GM21717 (cell line): ENCODE measurements around the gene FKBP2.
A peak's percentile ranks its signal among the peaks of the same experiment; 100 is the strongest.

ENCODE experiments used
- ATAC-seq: cut with Tn5 transposase; IDR thresholded peaks from one replicate; pipeline ENCODE4 v1.9.1; 2021; ENCODE audit warnings: mild to moderate bottlenecking, moderate library complexity; ENCODE audit not compliant: unreplicated experiment

FKBP2 gene

DNA sequence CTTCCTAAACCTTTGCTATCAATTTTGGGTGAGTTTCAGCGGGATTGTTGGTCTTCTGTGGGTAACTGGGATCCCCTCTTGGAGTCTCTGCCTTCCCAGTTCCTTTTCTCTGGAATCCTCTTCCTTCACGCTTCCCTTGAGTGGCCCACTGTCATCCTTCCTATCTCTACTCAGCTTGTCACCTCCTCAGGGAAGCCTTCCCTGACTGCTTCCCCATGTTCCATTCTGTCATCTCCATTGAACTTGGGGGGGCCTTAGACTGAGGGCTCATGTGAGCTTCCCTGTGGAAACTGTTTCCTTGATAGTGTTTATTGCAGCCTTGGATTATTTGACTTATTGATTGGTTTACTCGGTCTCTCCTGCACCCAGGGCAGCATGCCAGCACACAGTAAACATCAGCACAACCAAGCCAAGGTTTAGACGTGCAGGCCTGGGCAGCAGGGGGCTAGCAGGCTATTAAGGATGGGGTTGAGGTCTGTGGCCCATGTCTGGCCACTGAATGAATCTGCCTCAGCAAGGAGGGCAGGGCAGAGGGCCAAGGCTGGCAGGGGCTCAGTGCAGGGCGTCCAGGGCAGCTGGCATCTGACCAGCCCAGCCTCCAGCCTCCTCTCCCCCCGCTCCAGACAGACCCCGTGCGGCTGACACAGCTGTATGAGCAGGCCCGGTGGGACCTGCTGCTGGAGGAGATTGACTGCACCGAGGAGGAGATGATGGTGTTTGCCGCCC, 22.1 kb upstream of the FKBP2 start:
- no peak for ATAC-seq

DNA sequence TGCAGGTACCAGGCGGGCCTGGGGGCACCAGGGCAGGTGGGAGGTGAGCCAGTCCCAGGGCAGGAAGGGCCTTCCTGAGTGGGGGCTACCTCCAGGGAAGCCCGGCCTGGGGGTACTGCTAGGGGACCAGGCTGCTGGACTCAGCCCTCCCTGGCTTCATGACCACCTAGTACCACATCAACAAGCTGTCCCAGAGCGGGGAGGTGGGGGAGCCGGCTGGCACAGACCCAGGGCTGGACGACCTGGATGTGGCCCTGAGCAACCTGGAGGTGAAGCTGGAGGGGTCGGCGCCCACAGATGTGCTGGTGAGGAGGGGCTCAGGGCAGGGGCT, 21.6 kb upstream of the FKBP2 start:
- no peak for ATAC-seq

DNA sequence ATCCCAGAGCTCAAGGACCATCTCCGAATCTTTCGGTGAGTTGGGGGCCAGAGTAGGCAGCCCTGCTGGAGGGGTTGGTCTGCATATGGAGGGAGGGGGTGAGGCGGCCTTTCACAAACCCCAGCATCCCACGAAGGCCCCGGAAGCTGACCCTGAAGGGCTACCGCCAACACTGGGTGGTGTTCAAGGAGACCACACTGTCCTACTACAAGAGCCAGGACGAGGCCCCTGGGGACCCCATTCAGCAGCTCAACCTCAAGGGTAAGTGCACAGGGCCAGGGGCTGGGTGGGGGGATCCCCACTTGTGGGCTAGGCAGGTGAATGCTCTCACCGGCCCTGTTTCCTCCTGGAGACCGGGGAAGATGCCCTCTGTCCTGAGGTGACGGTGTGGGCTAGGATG, 21.1 kb upstream of the FKBP2 start:
- no peak for ATAC-seq

DNA sequence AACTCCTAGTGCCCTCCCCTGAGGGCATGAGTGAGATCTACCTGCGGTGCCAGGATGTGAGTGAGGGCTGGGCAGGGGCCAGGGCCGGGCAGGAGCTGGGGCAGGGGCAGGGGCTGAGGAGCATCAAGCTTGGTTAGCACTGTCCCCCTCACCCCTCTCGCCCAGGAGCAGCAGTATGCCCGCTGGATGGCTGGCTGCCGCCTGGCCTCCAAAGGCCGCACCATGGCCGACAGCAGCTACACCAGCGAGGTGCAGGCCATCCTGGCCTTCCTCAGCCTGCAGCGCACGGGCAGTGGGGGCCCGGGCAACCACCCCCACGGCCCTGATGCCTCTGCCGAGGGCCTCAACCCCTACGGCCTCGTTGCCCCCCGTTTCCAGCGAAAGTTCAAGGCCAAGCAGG, 20.6 kb upstream of the FKBP2 start:
- ATAC-seq = no peak

DNA sequence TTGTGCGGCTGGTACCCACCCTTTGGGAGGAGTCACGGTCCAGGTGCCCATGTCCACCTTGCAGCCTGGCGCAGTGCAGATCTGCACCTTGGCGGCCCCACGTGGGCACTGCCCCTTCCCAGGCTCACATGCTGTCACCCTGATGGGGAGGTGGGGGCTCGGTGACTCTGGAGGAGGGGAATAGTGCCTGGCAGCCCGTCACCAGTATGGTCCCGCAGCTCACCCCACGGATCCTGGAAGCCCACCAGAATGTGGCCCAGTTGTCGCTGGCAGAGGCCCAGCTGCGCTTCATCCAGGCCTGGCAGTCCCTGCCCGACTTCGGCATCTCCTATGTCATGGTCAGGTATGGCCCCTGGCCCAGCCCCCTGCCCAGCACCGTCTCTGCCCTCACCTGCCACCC, 20.1 kb upstream of the FKBP2 start:
- ATAC-seq = no peak

DNA sequence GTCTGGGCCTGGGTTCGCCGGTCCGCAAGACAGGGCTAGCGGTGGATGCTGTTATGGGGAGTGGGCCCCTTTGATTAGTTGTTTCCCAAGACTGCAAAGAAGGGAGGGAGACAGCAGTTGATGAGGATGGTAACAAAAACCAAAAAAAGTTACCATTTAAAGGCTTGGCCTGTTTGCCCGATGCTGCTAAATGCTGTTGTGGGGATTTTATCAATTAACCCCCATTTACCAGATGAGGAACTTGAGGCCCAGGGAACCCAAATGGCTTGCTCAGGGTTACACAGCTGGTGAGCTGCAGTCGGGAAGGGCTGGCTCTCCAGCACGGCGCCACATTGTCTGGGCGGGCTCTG, 18.3 kb upstream of the FKBP2 start:
- ATAC-seq = no peak

DNA sequence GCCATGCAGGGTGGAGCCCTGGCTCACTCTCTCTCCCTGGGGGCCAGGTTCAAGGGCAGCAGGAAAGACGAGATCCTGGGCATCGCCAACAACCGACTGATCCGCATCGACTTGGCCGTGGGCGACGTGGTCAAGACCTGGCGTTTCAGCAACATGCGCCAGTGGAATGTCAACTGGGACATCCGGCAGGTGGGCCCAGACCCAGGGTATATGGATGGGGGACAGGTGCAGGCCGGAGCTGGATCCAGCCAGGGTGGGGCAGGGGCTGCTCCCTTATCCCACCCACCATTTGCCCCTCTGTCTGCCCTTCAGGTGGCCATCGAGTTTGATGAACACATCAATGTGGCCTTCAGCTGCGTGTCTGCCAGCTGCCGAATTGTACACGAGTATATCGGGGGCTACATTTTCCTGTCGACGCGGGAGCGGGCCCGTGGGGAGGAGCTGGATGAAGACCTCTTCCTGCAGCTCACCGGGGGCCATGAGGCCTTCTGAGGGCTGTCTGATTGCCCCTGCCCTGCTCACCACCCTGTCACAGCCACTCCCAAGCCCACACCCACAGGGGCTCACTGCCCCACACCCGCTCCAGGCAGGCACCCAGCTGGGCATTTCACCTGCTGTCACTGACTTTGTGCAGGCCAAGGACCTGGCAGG, 17.8 kb upstream of the FKBP2 start:
- no peak for ATAC-seq

DNA sequence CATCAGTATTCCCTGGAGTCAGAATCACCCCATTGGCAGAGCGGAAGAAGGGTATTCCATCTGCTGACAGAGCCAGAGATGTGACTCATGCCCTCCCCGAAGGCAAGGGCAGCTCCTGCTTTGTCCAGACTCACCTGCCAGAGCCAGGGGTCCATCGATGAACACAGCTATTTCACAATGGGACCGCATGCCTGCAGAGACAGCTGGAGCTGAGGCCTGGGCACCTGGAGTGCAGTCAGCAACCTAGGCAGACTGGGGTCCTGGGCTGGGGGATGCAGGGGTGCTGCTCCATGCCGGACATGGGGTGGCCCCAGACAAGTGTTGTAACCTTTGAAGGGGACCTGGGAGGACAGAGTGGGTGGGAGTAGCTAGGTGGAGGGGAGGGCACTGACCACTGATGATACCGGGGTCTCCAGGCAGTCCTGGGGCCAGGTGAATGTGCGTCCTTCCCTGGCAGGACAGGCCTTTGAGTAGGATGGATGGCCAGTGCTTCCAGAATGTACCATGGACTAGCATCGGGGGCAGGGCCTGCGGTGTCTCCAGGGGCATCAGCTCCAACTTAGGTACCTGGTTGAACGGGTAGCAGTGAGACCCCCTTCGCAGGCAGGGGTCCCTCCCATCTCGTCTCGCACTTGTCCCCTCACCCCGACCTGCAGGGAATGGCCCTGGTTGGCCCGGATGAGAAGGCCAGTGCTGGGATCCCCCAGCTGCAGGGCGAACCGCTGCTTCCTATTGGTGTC, 16.6 kb upstream of the FKBP2 start:
- ATAC-seq = no peak

DNA sequence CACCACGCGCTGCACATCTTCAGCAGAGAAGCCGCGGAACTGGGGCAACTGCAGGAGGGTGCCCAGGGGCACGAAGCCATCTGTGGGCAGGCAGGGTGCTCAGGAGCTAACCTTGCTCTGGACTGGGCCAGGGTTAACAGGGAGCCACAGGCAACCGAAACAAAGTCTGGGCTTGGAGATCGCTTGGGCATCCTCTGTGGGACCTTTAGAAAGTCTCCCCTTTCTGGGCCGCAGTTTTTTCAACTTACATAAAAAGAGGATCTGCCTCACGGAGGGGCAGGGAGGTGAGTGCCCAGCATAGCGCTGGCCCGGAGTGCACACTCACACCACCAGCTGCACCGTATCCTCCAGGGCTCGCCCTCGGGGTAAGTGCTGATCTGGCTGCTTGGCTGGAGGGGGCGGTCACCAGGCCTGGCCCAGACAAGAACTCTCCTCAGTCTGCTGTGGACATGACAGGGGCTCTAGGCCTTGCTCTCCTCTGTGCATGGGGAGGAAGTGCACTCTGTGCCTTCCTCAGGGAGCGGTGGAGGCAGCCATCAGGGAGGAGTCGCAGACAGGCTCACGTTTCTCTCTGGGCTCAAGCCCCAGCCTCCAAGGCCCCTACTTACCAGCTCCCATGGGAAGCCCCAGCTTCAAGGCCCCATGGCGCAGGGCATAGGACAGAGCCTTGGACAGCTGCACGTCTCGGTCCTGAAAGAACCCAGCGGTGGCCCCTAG, 15.8 kb upstream of the FKBP2 start:
- no peak for ATAC-seq

DNA sequence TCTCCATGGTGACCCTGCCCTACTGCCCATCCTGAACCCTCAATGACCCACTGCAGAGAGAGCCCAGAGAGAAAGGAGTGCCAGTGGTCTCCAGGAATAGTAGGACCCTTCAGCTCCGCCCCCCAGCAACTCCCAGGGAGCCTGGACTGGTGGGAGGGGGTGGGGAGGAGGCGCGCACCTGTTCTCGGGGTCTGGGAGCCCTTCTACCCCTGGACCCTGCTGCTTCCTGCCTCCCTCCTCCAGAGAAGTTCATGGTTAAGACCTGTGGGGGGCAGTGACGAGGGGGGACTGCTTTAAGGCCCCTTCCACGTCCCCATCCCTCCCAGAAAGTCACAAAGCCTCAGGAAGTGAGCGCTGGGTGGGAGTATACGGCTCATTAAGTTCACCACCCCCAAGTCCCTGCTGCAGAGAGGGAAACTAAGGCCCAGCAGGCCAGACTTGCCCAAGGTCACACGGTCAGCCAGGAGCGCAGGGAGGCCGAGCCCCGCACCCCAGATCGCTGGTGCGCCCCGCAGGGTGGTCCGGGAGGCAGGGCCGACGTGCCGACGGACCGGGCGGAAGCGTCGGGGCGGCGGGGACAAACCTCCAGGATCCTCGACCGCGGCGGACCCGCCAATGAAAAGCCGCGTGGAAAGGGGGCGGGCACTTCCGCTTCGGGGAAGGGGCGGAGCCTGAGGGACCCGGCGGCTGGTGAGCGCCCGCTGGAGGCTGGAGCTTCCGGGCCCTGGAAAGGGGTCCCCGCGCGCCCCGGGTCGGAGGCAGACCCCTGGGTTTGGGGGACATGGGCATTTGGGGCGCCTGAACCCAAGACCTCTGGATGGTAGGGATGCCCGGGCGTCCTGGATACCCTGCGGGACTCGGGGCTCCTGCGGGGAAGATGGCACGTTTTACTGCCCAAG, 15.0 kb upstream of the FKBP2 start, which contains the start of the genes NUDT22 and TRPT1:
NUDT22 (plus strand) TSS at position 667 of the 899 bp plus-strand sequence. CDS start 379 bp downstream, outside the sequence.
TRPT1 (minus strand) TSS at position 579 of the 899 bp plus-strand sequence; CDS start at position 253, 326 bp downstream.
- peak; percentile 40 for ATAC-seq

DNA sequence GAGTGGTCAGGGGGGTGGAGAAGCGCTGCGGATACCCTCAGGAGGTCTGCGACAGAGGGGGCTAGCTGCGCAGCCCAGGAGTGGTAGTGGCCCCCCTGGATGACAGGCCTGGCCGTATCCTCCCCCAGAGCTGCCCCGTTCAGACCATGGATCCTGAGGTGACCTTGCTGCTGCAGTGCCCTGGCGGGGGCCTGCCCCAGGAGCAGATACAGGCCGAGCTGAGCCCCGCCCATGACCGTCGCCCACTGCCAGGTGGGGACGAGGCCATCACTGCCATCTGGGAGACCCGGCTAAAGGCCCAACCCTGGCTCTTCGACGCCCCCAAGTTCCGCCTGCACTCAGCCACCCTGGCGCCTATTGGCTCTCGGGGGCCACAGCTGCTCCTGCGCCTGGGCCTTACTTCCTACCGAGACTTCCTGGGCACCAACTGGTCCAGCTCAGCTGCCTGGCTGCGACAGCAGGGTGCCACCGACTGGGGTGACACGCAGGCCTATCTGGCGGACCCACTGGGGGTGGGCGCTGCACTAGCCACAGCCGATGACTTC, 14.3 kb upstream of the FKBP2 start:
- ATAC-seq = no peak

DNA sequence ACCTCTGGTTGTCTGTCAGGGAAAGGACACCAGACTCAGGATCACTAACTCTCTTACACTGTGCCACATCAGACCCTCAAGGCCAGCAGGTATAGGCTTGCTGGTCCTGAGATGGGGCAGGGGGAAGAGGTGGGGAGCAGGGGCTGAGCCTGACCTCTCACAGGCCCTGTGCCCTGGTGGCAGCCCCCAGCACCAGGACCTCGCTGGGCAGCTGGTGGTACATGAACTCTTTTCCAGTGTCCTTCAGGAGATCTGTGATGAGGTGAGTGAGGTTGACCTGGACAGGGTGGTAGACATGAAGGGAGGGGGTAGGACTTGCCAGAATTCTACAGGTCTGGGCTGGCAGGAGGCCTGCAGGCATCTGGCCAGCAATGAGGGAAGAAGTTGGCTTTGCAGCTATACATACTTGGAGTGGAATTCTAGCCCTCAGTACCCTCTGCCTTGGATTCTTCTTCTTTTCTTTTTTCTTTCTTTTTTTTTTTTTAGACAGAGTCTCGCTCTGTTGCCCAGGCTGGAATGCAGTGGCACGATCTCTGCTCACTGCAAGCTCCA, 13.4 kb upstream of the FKBP2 start:
- ATAC-seq = no peak

DNA sequence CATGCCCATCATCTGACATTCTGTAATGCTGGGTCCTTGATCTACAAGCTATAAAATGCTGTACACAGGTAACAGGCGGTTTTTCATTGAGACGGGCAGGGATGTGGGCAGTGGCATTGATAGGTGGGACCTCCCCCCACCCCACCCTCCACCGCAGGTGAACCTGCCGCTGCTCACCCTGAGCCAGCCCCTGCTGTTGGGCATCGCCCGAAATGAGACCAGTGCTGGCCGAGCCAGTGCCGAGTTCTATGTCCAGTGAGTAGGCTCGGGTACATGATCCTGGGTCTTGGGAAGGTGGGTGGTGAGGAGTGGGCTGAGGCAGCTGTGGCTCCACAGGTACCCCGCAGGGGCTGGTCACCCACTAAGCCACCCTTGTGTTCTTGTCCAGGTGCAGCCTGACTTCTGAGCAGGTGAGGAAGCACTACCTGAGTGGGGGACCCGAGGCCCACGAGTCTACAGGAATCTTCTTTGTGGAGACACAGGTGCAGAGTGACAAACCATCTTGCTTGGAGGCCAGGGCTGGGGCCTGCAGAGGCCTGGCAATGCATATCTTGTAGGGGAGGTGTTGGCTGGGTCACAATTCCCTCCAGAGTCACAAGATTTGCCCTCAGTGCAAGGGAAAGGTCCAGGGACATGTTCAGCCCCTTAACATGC, 11.7 kb upstream of the FKBP2 start:
- no peak for ATAC-seq

DNA sequence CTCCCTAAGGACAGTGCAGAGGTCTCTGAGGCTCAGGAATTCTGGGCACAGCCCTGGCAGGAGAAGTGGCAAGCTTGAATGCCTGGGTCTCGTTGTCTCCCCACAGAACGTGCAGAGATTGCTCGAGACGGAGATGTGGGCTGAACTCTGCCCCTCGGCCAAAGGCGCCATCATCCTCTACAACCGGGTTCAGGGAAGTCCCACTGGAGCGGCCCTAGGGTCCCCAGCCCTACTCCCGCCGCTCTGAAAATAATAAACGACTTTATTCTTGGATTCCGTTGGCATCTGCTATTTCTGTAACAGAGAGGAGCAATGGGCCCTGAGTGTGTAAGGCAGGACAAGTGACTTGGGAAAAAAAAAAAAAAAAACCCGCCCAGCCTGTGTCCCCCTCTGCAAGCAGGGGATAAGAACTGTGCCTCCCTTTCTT, 11.1 kb upstream of the FKBP2 start:
- ATAC-seq = no peak

DNA sequence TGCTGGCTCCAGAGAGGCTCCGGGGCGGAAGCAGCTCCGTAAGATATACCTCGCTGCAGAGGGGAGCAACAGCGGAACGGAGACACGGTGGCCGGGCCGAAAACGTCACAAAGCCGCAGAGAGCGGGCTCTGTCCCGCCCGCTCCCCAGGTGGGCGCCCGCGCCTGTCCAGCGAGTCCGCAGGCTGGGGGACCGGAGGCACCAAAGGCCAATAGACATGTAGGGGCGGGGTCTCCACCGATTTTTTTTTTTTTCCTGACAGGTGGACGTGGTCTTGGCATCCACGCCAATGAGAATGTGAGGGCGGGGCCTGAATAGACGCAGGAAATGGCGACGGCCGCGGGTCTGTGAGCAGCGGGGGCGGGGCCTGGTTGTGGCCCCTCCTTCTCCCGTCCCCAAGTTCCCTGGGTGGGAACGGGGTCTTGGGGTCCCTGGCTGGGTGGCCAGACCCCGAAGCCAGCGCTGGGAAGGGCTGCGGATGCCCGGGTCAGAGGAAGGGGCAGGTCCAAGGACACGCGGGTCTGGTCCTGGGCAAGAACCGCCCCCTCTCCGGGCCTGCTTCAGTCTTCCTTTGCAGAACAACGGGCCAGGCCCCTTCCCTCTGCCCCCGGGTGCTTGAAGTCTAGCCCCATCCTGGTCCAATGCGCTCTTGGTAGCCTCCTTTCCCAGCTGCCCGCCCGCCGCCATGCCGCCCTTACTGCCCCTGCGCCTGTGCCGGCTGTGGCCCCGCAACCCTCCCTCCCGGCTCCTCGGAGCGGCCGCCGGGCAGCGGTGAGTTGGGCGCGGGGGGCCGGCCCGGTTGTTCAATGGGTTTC, 10.5 kb upstream of the FKBP2 start, which contains the start of gene DNAJC4:
DNAJC4 (plus strand) TSS at position 378 of the 814 bp plus-strand sequence; CDS start at position 685, 307 bp downstream.
- peak; percentile 28 for ATAC-seq

DNA sequence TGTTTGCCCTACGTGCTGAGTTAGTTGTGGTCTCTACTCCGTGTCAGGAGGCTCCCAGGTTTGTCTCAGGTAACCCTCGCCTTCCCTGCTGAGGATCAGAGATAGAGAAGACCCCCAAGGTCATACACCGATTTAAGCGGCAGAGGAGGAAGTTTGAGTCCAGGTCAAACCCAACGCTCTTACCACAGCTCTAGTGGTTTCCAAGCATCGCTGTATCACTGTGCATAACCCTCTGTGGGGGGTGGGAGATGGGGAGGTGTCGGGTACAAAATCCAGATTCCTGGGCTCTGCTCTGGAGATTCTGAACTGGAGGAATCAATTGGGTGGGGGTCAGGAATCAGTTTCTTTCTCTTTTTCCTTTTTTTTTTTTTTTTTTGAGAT, 9.9 kb upstream of the FKBP2 start:
- ATAC-seq = no peak

DNA sequence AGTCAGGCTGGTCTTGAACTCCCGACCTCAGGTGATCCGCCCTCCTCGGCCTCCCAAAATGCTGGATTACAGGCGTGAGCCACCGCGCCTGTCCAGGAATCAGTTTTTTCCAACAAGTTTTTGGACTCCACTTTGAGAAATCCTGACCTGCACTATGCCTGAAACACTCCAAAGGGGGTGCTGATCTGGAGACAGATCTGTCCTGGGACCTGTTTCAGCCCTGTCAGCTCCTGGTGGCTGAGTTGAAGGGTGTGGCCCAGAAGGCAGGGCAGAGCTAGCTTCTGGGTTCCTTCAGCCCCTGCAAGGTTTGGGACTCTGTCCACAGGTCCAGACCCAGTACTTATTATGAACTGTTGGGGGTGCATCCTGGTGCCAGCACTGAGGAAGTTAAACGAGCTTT, 9.3 kb upstream of the FKBP2 start:
- no peak for ATAC-seq
